ENCODE data around the gene GPX4. TPM values are rescaled to one million over a fixed set of nuclear protein-coding genes. Genes with fewer than 3 reads are reported as not detected.

GPX4 gene
- polyA plus RNA-seq, 1 of the 3 experiments (the other 2 are of a cell fraction), result 925 TPM

DNA sequence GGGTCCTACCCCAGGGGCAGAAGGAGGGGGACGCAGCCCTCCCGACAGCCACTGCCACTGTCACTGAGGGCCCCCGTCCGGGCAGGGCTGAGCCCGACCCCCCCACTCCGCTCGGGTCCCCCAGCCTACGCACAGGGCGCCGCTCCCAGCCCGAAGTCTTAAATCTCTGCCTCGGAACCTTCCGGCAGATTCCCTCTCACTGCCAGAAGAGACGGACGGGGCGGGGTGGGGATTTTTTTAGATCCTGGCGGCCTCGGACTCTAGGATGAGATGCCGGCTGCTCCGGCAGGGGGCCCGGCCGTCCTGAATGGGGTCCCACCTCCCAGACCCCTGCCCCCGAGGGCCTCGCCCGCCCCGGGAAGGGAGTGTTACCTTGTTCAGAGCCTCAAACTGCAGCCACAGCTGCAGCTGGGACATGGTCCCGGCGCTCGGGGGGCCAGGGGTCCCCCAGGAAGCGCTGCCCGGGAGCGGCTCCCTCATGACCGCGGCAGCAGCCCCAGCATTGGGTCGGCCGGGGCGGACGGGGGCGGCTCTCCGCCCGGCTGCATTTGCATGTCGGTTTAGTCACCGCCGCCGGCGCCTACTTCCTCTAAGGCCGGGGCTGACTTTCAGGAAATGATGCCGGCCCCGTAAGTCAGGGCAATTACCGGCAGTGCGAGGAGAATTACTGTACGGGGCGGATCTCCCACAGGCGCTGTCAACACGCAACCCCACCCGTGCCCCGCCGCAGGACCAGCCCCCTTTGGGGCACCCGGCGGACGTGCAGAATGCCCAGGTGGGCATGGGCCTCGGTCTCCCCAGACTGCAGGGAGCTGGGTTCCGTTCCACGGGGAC, 28.1 kb downstream of the GPX4 start (continued):
- no peak for TF ChIP-seq YY1 (IDR thresholded peaks at IDR 0.05; ENCODE audit: low read depth)

GRCh38 chr19:1132552-1133383, 29.0 kb downstream of the GPX4 start:
- ChIA-PET CTCF (interaction anchor here (1.2 kb wide), 1 partner anchor 91 kb away, joined by 3 read pairs; no protein-coding TSS in a partner anchor), POLR2A (interaction anchor here (0.6 to 1.2 kb wide), 2 partner anchors 13 to 136 kb away, joined by 3 to 5 read pairs; partner anchors contain the start of gene CIRBP)
- no peaks in the 10 kb centered on the region for H3K27me3 ChIP-seq (ENCODE audit: insufficient read depth)
- H4K20me1 ChIP-seq (ENCODE audit: insufficient read depth), result 0 out of 2 replicates have a peak, but pooled peaks cover 4% of the 10 kb centered on the region
- H2AFZ ChIP-seq (ENCODE audit: low read depth), result no peak overlapping the region
- H3F3A ChIP-seq (replicated peaks; ENCODE audit: insufficient read depth), result no peaks in the 10 kb centered on the region
- no peak for DNase-seq
- H3K4me1 ChIP-seq (ENCODE audit: control insufficient read depth in 1 of 2, insufficient read depth in 2 of 2, low read depth in 1 of 2, low read length in 1 of 2), result no peaks in the 10 kb centered on the region
- H3K4me2 ChIP-seq, result no peak overlapping the region
- H3K4me3 ChIP-seq (ENCODE audit: low read depth in 2 of 2, low read length in 1 of 2), result no peak overlapping the region
- H3K79me2 ChIP-seq (ENCODE audit: insufficient read depth), result peaks cover 13% of the 10 kb centered on the region; the same call in 1 of the 2 replicates
- H3K9me2 ChIP-seq, result no peaks in the 10 kb centered on the region
- no peak overlapping the region for H3K9ac ChIP-seq
- TF ChIP-seq, protein P1, sequence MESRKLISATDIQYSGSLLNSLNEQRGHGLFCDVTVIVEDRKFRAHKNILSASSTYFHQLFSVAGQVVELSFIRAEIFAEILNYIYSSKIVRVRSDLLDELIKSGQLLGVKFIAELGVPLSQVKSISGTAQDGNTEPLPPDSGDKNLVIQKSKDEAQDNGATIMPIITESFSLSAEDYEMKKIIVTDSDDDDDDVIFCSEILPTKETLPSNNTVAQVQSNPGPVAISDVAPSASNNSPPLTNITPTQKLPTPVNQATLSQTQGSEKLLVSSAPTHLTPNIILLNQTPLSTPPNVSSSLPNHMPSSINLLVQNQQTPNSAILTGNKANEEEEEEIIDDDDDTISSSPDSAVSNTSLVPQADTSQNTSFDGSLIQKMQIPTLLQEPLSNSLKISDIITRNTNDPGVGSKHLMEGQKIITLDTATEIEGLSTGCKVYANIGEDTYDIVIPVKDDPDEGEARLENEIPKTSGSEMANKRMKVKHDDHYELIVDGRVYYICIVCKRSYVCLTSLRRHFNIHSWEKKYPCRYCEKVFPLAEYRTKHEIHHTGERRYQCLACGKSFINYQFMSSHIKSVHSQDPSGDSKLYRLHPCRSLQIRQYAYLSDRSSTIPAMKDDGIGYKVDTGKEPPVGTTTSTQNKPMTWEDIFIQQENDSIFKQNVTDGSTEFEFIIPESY (IDR thresholded peaks at IDR 0.05; ENCODE audit: borderline replicate concordance, low read depth), result no peak
- WGBS (ENCODE audit: low lambda C conversion rate), result 100% methylated on average over 1 of the region's 48 CpGs
- H3K9me3 ChIP-seq, result no peaks in the 10 kb centered on the region
- H3K27ac ChIP-seq (ENCODE audit: low read depth in 2 of 2, low read length in 1 of 2), result no peak overlapping the region
- H3K36me3 ChIP-seq (replicated peaks in 1 of 2; ENCODE audit: control insufficient read depth in 1 of 2, insufficient read depth in 2 of 2, low read length in 1 of 2), result peaks cover 0 to 2% of the 10 kb centered on the region in 2 experiments

GRCh38 chr19:1133471-1133929, 29.7 kb downstream of the GPX4 start:
- POLR2A ChIA-PET, result interaction anchor here (0.5 to 1.2 kb wide), 3 partner anchors 12 to 135 kb away, joined by 3 to 5 read pairs (median 3); partner anchors contain the start of gene CIRBP
- H3K27me3 ChIP-seq (ENCODE audit: insufficient read depth), result no peaks in the 10 kb centered on the region
- H3F3A ChIP-seq (replicated peaks; ENCODE audit: insufficient read depth), result no peaks in the 10 kb centered on the region
- WGBS (ENCODE audit: low lambda C conversion rate), result 100% methylated on average over 8 of the region's 25 CpGs
- no peaks in the 10 kb centered on the region for H3K9me2 ChIP-seq
- peaks cover 0 to 2% of the 10 kb centered on the region in 2 experiments for H3K36me3 ChIP-seq (replicated peaks in 1 of 2; ENCODE audit: control insufficient read depth in 1 of 2, insufficient read depth in 2 of 2, low read length in 1 of 2)
- peak; percentile 70 for DNase-seq
- no peaks in the 10 kb centered on the region for H3K4me1 ChIP-seq (ENCODE audit: control insufficient read depth in 1 of 2, insufficient read depth in 2 of 2, low read depth in 1 of 2, low read length in 1 of 2)
- no peak overlapping the region for H3K4me3 ChIP-seq (ENCODE audit: low read depth in 2 of 2, low read length in 1 of 2)
- H2AFZ ChIP-seq (ENCODE audit: low read depth), result no peak overlapping the region
- no peak overlapping the region for H3K9ac ChIP-seq
- 0 out of 2 replicates have a peak, but pooled peaks cover 4% of the 10 kb centered on the region for H4K20me1 ChIP-seq (ENCODE audit: insufficient read depth)
- CTCF ChIA-PET, result interaction anchor here (1.0 to 1.2 kb wide), 2 partner anchors 20 to 90 kb away, joined by 3 to 7 read pairs; no protein-coding TSS in a partner anchor
- no peaks in the 10 kb centered on the region for H3K9me3 ChIP-seq
- peaks cover 13% of the 10 kb centered on the region; the same call in 1 of the 2 replicates for H3K79me2 ChIP-seq (ENCODE audit: insufficient read depth)
- no peak overlapping the region for H3K27ac ChIP-seq (ENCODE audit: low read depth in 2 of 2, low read length in 1 of 2)
- H3K4me2 ChIP-seq, result no peak overlapping the region
- TF ChIP-seq TEAD4 (IDR thresholded peaks at IDR 0.05; ENCODE audit: borderline replicate concordance, insufficient read depth) (no peak), CTCF (IDR thresholded peaks at IDR 0.05) (no peak), USF1 (IDR thresholded peaks at IDR 0.05; ENCODE audit: borderline replicate concordance, low read depth) (no peak), FOSL2 (IDR thresholded peaks at IDR 0.05; ENCODE audit: borderline replicate concordance, low read depth) (no peak), NFIC (IDR thresholded peaks at IDR 0.05; ENCODE audit: borderline replicate concordance) (no peak), GATA2 (CRISPR knock-in tag; IDR thresholded peaks at IDR 0.05) (no peak), RFX5 (IDR thresholded peaks at IDR 0.05; ENCODE audit: low read length) (no peak), SIN3A (IDR thresholded peaks at IDR 0.05; ENCODE audit: borderline replicate concordance, low read depth, low read length) (no peak), RXRA (IDR thresholded peaks at IDR 0.05; ENCODE audit: borderline replicate concordance, low read depth) (no peak), EZH2phosphoT487 (IDR thresholded peaks at IDR 0.05; ENCODE audit: borderline replicate concordance, low read depth) (no peak), USF2 (IDR thresholded peaks at IDR 0.05; ENCODE audit: borderline replicate concordance, low read depth, low read length) (no peak), RCOR1 (IDR thresholded peaks at IDR 0.05; ENCODE audit: low read length) (no peak)
- TF ChIP-seq, protein P2, sequence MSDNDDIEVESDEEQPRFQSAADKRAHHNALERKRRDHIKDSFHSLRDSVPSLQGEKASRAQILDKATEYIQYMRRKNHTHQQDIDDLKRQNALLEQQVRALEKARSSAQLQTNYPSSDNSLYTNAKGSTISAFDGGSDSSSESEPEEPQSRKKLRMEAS (IDR thresholded peaks at IDR 0.05; ENCODE audit: low read depth), result no peak
